Spleen (tissue), 7 donors: ENCODE data around the gene ADGRB2.

ENCODE experiments used
- CTCF ChIP-seq, 11 experiments: fragments of 200-600 bp in 7 of 11; fragments of 450-650 bp in 4 of 11; sonication (generic) in 4 of 11; IDR thresholded peaks in 8 of 11; conservative IDR thresholded peaks in 3 of 11; 1 replicate in 7 of 11; 2 replicates in 4 of 11; pipeline versions ENCODE4 v1.4.0 to v1.8.0; 2016 to 2021; ENCODE audit warnings: antibody characterized with exemption in 11 of 11, inconsistent platforms in 4 of 11, mild to moderate bottlenecking in 1 of 11
- POLR2A ChIP-seq, 3 donors: fragments of 450-650 bp; IDR thresholded peaks; one replicate each; pipeline ENCODE4 v1.5.1; 2017; ENCODE audit warnings: antibody characterized with exemption in 3 of 3, mild to moderate bottlenecking in 1 of 3
- POLR2AphosphoS5 ChIP-seq, 3 donors: sonication (generic); formaldehyde crosslinking; IDR thresholded peaks; one replicate each; pipeline ENCODE4 v1.5.1; 2017; ENCODE audit warnings: antibody characterized with exemption in 3 of 3
- donor health status: DM: no; HTN: no; CAD: no; lungs with moderate emphysema.
- donor health status: DM: no; HTN: no; CAD: no.
- donor health status: DM: no; HTN: no; CAD: no.

- no peak for TF ChIP-seq POLR2A (IDR thresholded peaks at IDR 0.05)
- TF ChIP-seq CTCF (IDR thresholded peaks at IDR 0.05 in 8 of 11, conservative IDR thresholded peaks at IDR 0.05 in 3 of 11) = no peak
- no peak for TF ChIP-seq POLR2AphosphoS5 (IDR thresholded peaks at IDR 0.05)
These were observed 37.3 kb upstream of the ADGRB2 start for GRCh38 chr1:31801458-31801857.
